ENCODE measurements around the gene CCDC51. TPM values are rescaled to one million over a fixed set of nuclear protein-coding genes. Genes with fewer than 3 reads are reported as not detected.
"Not testable (repeated sequence)": the region's sequence is repeated elsewhere in the genome, so short reads cannot be mapped to it uniquely, and the experiment has no call there.

The CCDC51 gene
- total RNA-seq, 2 experiments from 2014 or later: 11.6 to 15.1 TPM

DNA sequence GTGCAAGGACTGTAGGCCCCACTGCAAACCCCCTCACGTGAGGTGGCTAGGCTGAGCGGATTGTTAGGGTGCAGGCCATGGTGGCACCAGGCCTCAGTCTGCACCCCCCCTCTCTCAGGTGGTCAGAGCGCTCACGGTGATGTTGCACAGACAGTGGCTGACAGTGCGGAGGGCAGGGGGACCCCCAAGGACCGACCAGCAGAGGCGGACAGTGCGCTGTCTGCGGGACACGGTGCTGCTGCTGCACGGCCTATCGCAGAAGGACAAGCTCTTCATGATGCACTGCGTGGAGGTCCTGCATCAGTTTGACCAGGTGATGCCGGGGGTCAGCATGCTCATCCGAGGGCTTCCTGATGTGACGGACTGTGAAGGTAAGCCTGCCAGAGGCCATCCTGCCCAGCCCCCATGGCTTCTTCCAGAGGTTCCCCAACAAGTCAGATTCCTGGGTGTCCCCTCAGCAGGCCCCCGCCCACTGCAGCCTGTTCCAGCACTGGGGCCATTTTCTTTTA, 24.8 kb upstream of the CCDC51 start:
- DNase-seq: no peak
- peaks cover 52% of the 10 kb centered on the region for H3K4me1 Mint-ChIP-seq
- H3K36me3 Mint-ChIP-seq (ENCODE audit: low read depth): peaks cover 61% of the 10 kb centered on the region
- ChIA-PET CTCF (interaction anchor here (0.7 to 1.6 kb wide), 3 partner anchors 9 to 19 kb away, joined by 3 to 5 read pairs (median 5); partner anchors contain the start of gene ATRIP), POLR2A (no interaction called here)
- H3K27me3 Mint-ChIP-seq: no peaks in the 10 kb centered on the region
- no peak overlapping the region for H3K4me3 Mint-ChIP-seq
- peak overlapping the region; percentile 97 for H3K27ac Mint-ChIP-seq
- H3K9me3 Mint-ChIP-seq: no peaks in the 10 kb centered on the region

DNA sequence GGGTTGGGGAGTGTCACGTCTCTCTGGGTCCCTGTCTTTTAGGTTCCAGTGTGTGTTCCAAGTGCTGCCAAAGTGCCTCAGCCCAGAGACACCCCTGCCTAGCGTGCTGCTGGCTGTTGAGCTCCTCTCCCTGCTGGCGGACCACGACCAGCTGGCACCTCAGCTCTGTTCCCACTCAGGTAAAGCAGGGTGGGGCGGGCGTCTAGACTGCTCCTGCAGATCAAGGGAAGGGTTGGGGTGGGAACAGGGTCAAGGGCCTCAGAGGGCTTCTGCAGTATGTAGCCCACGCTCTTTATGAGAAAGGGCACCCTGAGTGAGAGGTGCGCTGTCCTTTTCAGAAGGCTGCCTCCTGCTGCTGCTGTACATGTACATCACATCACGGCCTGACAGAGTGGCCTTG, 23.8 kb upstream of the CCDC51 start:
- H3K9me3 Mint-ChIP-seq: no peaks in the 10 kb centered on the region
- H3K27me3 Mint-ChIP-seq: no peaks in the 10 kb centered on the region
- POLR2A ChIA-PET: no interaction called here
- peaks cover 55% of the 10 kb centered on the region for H3K36me3 Mint-ChIP-seq (ENCODE audit: low read depth)
- no peak for DNase-seq
- H3K4me1 Mint-ChIP-seq: peaks cover 42% of the 10 kb centered on the region
- CTCF ChIA-PET: interaction anchor here (0.6 to 2.9 kb wide), 4 partner anchors 10 to 44 kb away, joined by 4 to 17 read pairs (median 5); partner anchors contain the start of gene ATRIP
- H3K4me3 Mint-ChIP-seq: no peak overlapping the region
- no peak overlapping the region for H3K27ac Mint-ChIP-seq

DNA sequence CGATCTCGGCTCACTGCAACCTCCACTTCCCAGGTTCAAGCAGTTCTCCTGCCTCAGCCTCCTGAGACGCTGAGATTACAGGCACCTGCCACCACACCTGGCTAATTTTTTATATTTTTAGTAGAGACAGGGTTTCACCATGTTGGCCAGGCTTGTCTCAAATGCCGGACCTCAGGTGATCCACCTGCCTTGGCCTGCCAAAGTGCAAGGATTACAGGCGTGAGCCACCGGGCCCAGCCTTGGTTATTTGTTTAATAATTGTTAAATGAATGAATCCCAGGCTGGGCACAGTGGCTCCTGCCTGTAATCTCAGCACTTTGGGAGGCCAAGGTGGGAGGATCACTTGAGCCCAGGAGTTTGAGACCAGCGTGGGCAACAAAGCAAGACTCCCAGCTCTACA, 21.8 kb upstream of the CCDC51 start:
- H3K4me3 Mint-ChIP-seq, H3K9me3 Mint-ChIP-seq, DNase-seq, H3K27me3 Mint-ChIP-seq, H3K27ac Mint-ChIP-seq: not testable (repeated sequence)
- Mint-ChIP-seq H3K36me3 (ENCODE audit: low read depth) (peaks cover 43% of the 10 kb centered on the region), H3K4me1 (peaks cover 25% of the 10 kb centered on the region)
- CTCF ChIA-PET: interaction anchor here (1.3 to 2.9 kb wide), 4 partner anchors 12 to 95 kb away, joined by 3 to 17 read pairs (median 7); partner anchors contain the start of gene PFKFB4
- POLR2A ChIA-PET: interaction anchor here (0.7 kb wide), 1 partner anchor 13 kb away, joined by 3 read pairs; no protein-coding TSS in a partner anchor

GRCh38 chr3:48460517-48460902, 20.6 kb upstream of the CCDC51 start:
- peak overlapping the region; percentile 43 for H3K27ac Mint-ChIP-seq
- CTCF ChIA-PET: interaction anchor here (0.6 kb wide), 1 partner anchor 411 kb away, joined by 3 read pairs; no protein-coding TSS in a partner anchor
- no peak for DNase-seq

DNA sequence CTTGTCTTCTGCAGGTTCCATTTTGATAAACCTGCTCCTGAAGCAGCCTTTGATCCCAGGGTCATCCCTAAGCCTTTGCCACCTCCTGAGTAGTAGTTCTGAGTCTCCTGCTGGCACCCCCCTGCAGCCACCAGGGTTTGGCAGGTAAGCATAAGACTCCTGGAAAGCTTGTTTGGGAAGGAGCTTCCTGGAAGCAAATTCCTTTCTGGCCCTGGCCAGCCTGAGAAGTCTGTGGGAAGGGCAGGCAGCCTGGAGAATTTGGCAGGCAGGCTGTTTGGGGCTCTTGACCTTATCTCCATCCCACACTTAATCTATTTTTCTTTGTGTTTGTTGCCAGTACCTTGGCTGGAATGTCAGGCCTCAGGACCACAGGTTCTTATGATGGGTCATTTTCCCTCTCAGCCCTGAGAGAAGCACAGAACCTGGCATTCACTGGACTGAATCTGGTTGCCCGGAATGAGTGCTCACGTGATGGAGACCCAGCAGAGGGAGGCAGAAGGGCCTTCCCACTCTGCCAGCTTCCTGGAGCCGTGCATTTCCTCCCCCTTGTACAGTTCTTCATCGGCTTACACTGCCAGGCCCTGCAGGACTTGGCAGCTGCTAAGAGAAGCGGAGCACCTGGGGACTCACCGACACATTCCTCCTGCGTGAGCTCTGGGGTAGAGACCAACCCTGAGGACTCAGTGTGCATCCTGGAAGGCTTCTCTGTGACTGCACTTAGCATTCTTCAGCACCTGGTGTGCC, 20.0 kb upstream of the CCDC51 start:
- Mint-ChIP-seq H3K9me3 (no peaks in the 10 kb centered on the region), H3K27me3 (no peaks in the 10 kb centered on the region), H3K36me3 (ENCODE audit: low read depth) (peaks cover 32% of the 10 kb centered on the region), H3K4me1 (peaks cover 15% of the 10 kb centered on the region), H3K27ac (no peak overlapping the region), H3K4me3 (no peak overlapping the region)
- ChIA-PET CTCF (interaction anchor here (0.6 to 1.0 kb wide), 3 partner anchors 13 to 412 kb away, joined by 3 read pairs; partner anchors contain the start of gene ATRIP), POLR2A (no interaction called here)
- DNase-seq: no peak

More at GRCh38 chr3:48460517-48460902, 20.6 kb upstream of the CCDC51 start:
- no peaks in the 10 kb centered on the region for H3K27me3 Mint-ChIP-seq
- H3K9me3 Mint-ChIP-seq: no peaks in the 10 kb centered on the region
- H3K4me1 Mint-ChIP-seq: peaks cover 20% of the 10 kb centered on the region
- peaks cover 34% of the 10 kb centered on the region for H3K36me3 Mint-ChIP-seq (ENCODE audit: low read depth)
- H3K4me3 Mint-ChIP-seq: no peak overlapping the region
- POLR2A ChIA-PET: no interaction called here

- Mint-ChIP-seq H3K9me3 (no peaks in the 10 kb centered on the region), H3K36me3 (ENCODE audit: low read depth) (peaks cover 36% of the 10 kb centered on the region), H3K27ac (no peak overlapping the region), H3K4me1 (peaks cover 15% of the 10 kb centered on the region), H3K4me3 (no peak overlapping the region), H3K27me3 (no peaks in the 10 kb centered on the region)
- DNase-seq: no peak
- ChIA-PET POLR2A (no interaction called here), CTCF (interaction anchor here (1.0 kb wide), 1 partner anchor 23 kb away, joined by 3 read pairs; no protein-coding TSS in a partner anchor)
Observed at GRCh38 chr3:48459331-48459730, 19.4 kb upstream of the CCDC51 start.

GRCh38 chr3:48456456-48456855, 16.5 kb upstream of the CCDC51 start:
- peaks cover 55% of the 10 kb centered on the region for H3K36me3 Mint-ChIP-seq (ENCODE audit: low read depth)
- CTCF ChIA-PET: interaction anchor here (0.7 to 2.2 kb wide), 4 partner anchors 10 to 21 kb away, joined by 4 to 13 read pairs (median 6); partner anchors contain the start of gene ATRIP
- no peaks in the 10 kb centered on the region for H3K27me3 Mint-ChIP-seq

GRCh38 chr3:48451270-48451669, 11.4 kb upstream of the CCDC51 start:
- Mint-ChIP-seq H3K4me3 (no peak overlapping the region), H3K36me3 (ENCODE audit: low read depth) (peaks cover 46% of the 10 kb centered on the region), H3K9me3 (no peaks in the 10 kb centered on the region), H3K27ac (no peak overlapping the region), H3K4me1 (peaks cover 31% of the 10 kb centered on the region), H3K27me3 (no peaks in the 10 kb centered on the region)
- ChIA-PET POLR2A (no interaction called here), CTCF (interaction anchor here (0.5 to 1.9 kb wide), 4 partner anchors 10 to 247 kb away, joined by 3 to 6 read pairs (median 4); no protein-coding TSS in a partner anchor)
- DNase-seq: no peak

More at GRCh38 chr3:48456456-48456855, 16.5 kb upstream of the CCDC51 start:
- Mint-ChIP-seq H3K9me3 (no peaks in the 10 kb centered on the region), H3K27ac (no peak overlapping the region), H3K4me1 (peaks cover 14% of the 10 kb centered on the region), H3K4me3 (no peak overlapping the region)
- no peak for DNase-seq
- POLR2A ChIA-PET: interaction anchor here (0.7 to 1.0 kb wide), 2 partner anchors 17 to 103 kb away, joined by 3 to 4 read pairs; partner anchors contain the start of genes CCDC51 and TMA7

DNA sequence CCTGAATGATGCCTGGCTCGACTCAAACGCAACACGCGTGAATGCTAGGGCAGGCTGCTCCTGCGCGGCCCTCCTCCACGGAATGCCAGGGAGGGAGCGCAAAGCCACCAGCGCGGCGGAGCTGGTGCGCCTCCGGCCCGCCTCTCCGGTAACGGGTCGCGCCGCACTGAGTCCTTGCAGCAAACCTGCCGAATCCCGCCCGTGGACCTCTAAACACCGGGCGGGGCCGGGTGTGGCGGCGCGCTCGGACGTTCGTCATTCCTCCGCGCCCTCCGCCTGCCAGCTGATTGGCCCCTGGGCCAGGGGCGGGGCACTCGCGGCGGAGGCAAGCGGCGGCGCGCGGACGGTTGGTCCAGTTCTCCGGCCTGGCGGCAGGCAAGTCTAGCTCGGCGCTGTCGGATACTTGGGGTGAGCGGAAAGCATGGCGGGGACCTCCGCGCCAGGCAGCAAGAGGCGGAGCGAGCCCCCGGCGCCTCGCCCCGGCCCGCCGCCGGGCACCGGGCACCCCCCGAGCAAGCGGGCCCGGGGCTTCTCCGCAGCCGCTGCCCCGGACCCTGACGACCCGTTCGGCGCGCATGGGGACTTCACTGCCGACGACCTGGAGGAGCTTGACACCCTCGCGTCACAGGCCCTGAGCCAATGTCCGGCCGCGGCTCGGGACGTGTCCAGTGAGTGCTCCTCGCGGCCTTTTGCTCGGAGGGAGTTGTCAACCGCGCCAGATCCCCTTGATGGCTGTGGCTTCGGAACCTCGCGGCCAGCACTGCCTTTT, 6.7 kb upstream of the CCDC51 start, which contains the start of gene ATRIP:
ATRIP (plus strand) TSS at position 313 of the 769 bp plus-strand sequence; CDS start at position 422, 109 bp downstream.
- H3K4me3 Mint-ChIP-seq: peak within 1 kb of the TSS; percentile 87
- no peaks in the 10 kb centered on the region for H3K9me3 Mint-ChIP-seq
- H3K27ac Mint-ChIP-seq: peak within 1 kb of the TSS; percentile 91
- peaks cover 54% of the 10 kb centered on the region for H3K4me1 Mint-ChIP-seq
- DNase-seq: peak; percentile 87
- no peaks in the 10 kb centered on the region for H3K27me3 Mint-ChIP-seq
- H3K36me3 Mint-ChIP-seq (ENCODE audit: low read depth): peaks cover 39% of the 10 kb centered on the region
- CTCF ChIA-PET: interaction anchor here (0.5 to 8.0 kb wide), 13 partner anchors 9 to 338 kb away, joined by 3 to 76 read pairs (median 4); partner anchors contain the start of genes PFKFB4 and PLXNB1
- POLR2A ChIA-PET: interaction anchor here (0.7 to 1.3 kb wide), 2 partner anchors 10 to 22 kb away, joined by 3 to 4 read pairs; no protein-coding TSS in a partner anchor

- H3K4me3 Mint-ChIP-seq: peak overlapping the region; percentile 87
- no peak for DNase-seq
- H3K27ac Mint-ChIP-seq: peak overlapping the region; percentile 91
- H3K36me3 Mint-ChIP-seq (ENCODE audit: low read depth): peaks cover 39% of the 10 kb centered on the region
- no peaks in the 10 kb centered on the region for H3K27me3 Mint-ChIP-seq
- ChIA-PET POLR2A (interaction anchor here (1.3 kb wide), 1 partner anchor 10 kb away, joined by 4 read pairs; no protein-coding TSS in a partner anchor), CTCF (interaction anchor here (0.6 to 8.0 kb wide), 13 partner anchors 10 to 339 kb away, joined by 3 to 76 read pairs (median 4); partner anchors contain the start of genes PFKFB4 and PLXNB1)
- no peaks in the 10 kb centered on the region for H3K9me3 Mint-ChIP-seq
- H3K4me1 Mint-ChIP-seq: peaks cover 56% of the 10 kb centered on the region
Observed at GRCh38 chr3:48446043-48446424, 6.1 kb upstream of the CCDC51 start.

GRCh38 chr3:48445277-48445882, 5.5 kb upstream of the CCDC51 start:
- ChIA-PET POLR2A (interaction anchor here (1.3 kb wide), 1 partner anchor 9 kb away, joined by 4 read pairs; no protein-coding TSS in a partner anchor), CTCF (interaction anchor here (0.6 to 8.0 kb wide), 9 partner anchors 11 to 191 kb away, joined by 3 to 76 read pairs (median 4); partner anchors contain the start of gene PFKFB4)
- DNase-seq: no peak
- Mint-ChIP-seq H3K4me1 (peaks cover 60% of the 10 kb centered on the region), H3K36me3 (ENCODE audit: low read depth) (peaks cover 44% of the 10 kb centered on the region), H3K27ac (peak overlapping the region; percentile 91), H3K9me3 (no peaks in the 10 kb centered on the region), H3K4me3 (peak overlapping the region; percentile 87), H3K27me3 (no peaks in the 10 kb centered on the region)
